GM12864 (cell line): ENCODE results near the gene PLVAP.

Source experiments
- DNase-seq: peaks from one replicate; pipeline ENCODE4 v3.0.0-alpha.2; 2011; ENCODE audit warnings: low read depth
- H3K4me3 ChIP-seq: 2 replicates; pipeline ENCODE4 v1.5.1; 2011; ENCODE audit warnings: mild to moderate bottlenecking, low read depth, low read length, control low read depth
- TF ChIP-seq, protein P1 (sequence below): IDR thresholded peaks from 2 replicates; pipeline ENCODE4 v1.5.1; 2011; ENCODE audit warnings: low read depth, mild to moderate bottlenecking, moderate library complexity, low read length, control low read depth, inconsistent platforms; ENCODE audit errors: missing control alignments

The PLVAP gene

DNA sequence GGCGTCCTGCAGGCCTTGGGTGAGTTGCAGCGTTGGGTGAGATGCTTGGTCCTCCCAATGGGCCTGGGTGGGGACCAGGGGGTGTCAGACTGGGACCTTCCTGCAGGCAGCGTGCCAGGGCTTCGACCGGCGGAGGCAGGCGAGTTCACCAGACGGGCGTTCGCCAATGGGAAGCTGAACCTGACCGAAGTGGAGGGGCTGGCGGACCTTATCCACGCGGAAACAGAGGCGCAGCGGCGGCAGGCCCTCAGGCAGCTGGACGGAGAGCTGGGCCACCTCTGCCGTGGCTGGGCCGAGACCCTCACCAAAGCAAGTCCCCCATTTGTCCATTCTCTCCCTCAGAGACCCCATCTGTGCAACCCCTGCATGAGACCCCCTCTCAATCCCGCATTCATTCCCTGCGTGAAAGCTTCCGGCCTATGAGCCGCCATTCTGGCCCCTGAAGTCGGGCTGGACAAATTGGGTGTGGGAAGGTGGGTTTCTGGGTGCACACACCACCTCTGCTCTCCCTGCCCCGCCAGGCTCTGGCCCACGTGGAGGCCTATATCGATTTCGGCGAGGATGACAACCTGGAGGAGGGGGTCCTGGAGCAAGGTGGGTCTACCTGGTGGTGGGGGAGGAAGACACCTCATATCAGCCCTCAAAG, 38.6 kb downstream of the PLVAP start:
- no peak for DNase-seq
- TF ChIP-seq, protein P1, sequence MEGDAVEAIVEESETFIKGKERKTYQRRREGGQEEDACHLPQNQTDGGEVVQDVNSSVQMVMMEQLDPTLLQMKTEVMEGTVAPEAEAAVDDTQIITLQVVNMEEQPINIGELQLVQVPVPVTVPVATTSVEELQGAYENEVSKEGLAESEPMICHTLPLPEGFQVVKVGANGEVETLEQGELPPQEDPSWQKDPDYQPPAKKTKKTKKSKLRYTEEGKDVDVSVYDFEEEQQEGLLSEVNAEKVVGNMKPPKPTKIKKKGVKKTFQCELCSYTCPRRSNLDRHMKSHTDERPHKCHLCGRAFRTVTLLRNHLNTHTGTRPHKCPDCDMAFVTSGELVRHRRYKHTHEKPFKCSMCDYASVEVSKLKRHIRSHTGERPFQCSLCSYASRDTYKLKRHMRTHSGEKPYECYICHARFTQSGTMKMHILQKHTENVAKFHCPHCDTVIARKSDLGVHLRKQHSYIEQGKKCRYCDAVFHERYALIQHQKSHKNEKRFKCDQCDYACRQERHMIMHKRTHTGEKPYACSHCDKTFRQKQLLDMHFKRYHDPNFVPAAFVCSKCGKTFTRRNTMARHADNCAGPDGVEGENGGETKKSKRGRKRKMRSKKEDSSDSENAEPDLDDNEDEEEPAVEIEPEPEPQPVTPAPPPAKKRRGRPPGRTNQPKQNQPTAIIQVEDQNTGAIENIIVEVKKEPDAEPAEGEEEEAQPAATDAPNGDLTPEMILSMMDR: no peak
- peak overlapping the region; percentile 63 for H3K4me3 ChIP-seq

DNA sequence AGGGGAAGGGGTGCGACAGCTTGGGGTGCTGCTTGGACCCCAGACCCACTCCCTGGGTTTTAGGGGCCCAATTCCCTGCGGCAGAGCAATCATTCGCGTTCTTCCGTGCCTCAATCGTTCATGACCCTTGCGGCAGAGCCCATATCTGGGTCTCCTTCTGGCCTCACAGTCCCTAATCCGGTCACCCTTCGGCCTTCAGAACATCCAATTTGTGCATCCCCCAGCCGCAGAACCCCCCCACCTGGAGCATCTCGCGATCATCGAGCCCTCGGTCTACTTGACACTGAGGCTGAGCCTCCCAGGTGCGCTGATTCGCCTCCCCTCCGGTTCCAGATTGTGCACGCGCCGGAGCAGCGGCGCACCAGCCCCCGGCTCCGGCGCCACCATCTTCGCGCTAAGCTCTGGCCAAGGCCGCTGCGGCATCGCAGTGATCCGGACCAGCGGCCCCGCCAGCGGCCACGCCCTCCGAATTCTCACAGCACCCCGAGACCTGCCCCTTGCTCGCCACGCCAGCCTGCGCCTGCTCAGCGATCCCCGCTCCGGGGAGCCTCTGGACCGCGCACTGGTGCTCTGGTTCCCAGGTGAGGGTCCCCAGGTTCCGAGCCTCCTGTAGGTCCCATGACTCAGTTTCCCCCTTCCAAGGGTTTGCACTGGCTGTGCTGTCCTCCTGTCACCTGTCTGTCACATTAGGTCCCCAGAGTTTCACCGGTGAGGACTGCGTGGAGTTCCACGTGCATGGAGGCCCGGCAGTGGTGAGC, 39.3 kb downstream of the PLVAP start:
- DNase-seq: no peak
- H3K4me3 ChIP-seq: peak overlapping the region; percentile 63
- TF ChIP-seq, protein P1: no peak

DNA sequence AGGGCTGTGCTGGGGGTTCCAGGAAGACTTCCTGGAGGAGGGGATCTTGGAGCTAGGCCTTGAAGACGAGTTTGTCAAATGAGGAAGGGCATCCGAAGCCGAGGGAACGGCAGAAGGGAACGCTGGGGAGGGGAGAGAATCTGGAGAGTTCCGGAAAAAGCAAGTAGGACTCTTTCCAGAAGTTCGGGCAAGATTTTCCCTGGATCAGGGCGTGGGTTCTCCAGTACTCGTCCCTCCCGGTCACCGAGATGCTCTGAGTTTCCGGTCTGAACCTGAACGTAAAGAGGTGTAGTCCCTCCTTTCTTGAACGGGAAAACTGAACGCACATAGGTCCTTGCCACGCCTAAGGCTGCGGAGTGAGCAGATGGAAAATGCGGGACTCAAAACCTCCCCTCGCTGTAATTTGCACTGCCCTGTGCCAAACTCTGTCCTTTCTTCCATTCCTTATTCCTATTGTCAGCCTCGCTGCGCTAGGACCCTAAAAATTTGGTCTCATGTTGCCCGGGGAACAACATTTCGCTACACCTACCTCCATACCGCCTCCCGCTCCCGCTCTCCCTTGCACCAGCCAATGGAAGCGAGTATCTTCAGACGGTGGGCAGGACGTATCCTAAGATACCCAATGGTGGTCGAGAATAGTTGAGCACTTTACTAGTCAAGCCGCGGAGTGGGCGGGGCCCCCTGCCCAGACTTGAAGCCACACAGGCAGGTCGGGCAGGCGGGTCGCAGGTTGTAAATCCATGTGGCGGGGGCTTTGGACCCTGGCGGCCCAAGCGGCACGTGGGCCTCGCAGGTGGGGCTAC, 40.1 kb downstream of the PLVAP start, which contains the start of gene GTPBP3:
Gene GTPBP3 (plus strand): TSS at position 682 of the 803 bp plus-strand sequence. CDS start 59 bp downstream, at position 741.
- H3K4me3 ChIP-seq: peak within 1 kb of the TSS; percentile 63
- TF ChIP-seq, protein P1: no peak
- DNase-seq: peak; percentile 99

DNA sequence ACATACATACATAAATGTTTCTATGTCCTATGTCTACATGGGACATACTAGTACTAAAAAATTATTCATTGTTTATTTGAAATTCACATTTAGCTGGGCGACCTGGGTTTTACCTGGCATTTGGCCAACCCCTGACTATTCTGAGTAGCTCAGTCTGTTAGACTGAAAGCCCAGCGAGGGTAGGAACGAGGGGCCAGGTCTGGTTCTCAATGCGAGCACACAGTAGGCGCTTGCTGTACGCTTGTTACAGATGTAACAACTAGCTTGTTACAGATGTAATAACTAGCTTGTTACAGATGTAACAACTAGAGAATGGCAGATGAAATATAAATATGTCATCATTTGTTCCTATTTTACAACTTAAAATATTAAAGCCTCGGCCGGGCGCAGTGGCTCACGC, 41.6 kb downstream of the PLVAP start:
- TF ChIP-seq, protein P1: no peak
- no peak for DNase-seq
- no peak overlapping the region for H3K4me3 ChIP-seq

DNA sequence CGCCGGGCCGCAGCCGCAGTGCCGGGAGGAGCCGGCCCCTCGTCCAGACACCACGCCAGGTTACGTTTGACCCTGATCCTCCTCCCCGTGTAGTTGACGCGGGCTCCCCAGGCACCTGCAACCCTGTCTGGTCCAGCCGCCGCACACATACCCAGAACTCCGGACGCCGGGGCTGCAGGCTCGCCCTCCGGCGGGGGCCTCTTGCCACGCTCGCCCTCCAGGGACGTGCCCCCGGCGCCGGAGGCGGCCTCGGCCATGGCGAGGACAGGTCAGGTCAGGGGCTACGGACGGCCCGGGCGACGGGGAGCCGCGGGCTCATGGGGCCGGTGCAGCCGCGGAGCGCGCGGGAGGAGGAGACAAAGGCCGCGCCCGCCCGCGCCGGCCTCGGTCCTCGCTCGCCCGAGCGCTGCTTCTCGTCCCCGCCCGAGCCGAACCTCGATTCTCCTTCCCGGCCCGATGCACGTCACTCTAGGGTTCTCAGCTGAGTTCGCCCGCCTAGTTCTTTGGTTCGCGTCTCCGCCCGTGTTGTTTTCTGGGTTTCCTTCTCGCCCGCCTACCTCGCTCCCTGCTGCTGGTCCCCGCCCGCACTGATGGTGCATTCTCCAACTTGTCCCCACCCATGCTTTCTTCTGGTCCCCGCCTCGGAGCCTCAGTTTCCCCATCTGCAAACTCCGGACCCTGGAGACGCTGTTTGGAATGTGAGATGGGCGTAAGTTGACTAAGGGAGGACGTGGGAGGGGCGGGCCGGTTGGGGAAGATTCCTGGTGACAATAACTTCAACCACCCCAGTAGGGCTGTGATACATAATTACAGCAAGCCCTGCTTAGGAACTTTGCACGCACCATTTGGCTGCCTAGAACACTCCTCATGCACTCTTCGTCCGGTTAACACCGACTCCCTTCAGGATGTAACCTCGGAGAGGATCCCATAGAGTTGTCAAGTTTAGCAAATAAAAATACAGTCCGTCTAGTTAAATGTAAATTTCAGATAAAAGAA, 42.4 kb downstream of the PLVAP start, which contains the start of gene ANO8:
Gene ANO8 (minus strand): TSS at position 442 of the 996 bp plus-strand sequence. CDS start 185 bp downstream, at position 257.
- TF ChIP-seq, protein P1: no peak
- DNase-seq: peak; percentile 94
- peak within 1 kb of the TSS; percentile 76 for H3K4me3 ChIP-seq
